ENCODE measurements around the gene IREB2. TPM values are rescaled to one million over a fixed set of nuclear protein-coding genes. Genes with fewer than 3 reads are reported as not detected.

IREB2 gene
- total and polyA plus RNA-seq, 2 of the 13 experiments (the other 11 are each of a cell fraction or from before 2014, with no cell fraction given): 24.2 to 30.4 TPM

DNA sequence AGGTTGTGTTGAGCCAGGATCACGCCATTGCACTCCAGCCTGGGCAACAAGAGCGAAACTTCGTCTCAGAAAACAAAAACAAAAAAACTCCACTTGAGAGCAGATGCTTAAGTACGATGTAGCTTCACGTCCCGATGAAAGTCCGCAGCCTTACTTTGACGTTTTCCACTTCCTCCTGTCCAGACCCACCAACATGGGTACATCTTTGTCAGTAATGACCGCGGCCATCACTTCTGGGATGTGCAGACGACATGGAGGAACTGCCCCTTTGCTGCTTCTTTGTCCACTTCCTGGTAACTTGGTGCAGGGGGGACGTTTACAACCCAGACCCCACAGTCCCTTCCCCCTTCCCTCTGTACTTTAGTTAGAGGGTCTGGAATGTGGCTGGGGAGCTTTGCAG lies 49.2 kb upstream of the IREB2 start:
- no peaks in the 10 kb centered on the region for H4K20me1 ChIP-seq (ENCODE audit: insufficient read depth, low read length)
- no peak for TF ChIP-seq SETDB1 (CRISPR knock-in tag; IDR thresholded peaks at IDR 0.05; ENCODE audit: borderline replicate concordance)
- TF ChIP-seq REXO4 (CRISPR knock-in tag; IDR thresholded peaks at IDR 0.05; ENCODE audit: borderline replicate concordance): no peak
- TF ChIP-seq ZNF772 (CRISPR knock-in tag; IDR thresholded peaks at IDR 0.05): no peak
- TF ChIP-seq ZNF34 (CRISPR knock-in tag; IDR thresholded peaks at IDR 0.05; ENCODE audit: borderline replicate concordance): no peak
- TF ChIP-seq FOXO1 (CRISPR knock-in tag; IDR thresholded peaks at IDR 0.05): no peak
- no peak for TF ChIP-seq ZNF143 (CRISPR knock-in tag; IDR thresholded peaks at IDR 0.05)
- TF ChIP-seq, protein P1, sequence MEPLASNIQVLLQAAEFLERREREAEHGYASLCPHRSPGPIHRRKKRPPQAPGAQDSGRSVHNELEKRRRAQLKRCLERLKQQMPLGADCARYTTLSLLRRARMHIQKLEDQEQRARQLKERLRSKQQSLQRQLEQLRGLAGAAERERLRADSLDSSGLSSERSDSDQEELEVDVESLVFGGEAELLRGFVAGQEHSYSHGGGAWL (CRISPR knock-in tag; IDR thresholded peaks at IDR 0.05): no peak
- TF ChIP-seq CBX1 (IDR thresholded peaks at IDR 0.05; ENCODE audit: low read depth): no peak
- no peak for TF ChIP-seq ISX (CRISPR knock-in tag; conservative IDR thresholded peaks at IDR 0.05)
- no peak for TF ChIP-seq ZFP82 (CRISPR knock-in tag; IDR thresholded peaks at IDR 0.05; ENCODE audit: borderline replicate concordance)
- intact Hi-C loops (cut with micrococcal nuclease; ENCODE audit: unreplicated experiment) (no loop called here), in situ Hi-C loops (cut with HindIII; ENCODE audit: extremely low pct_ligation_motif_present, low pct_unique_long_range_greater_than_20kb) (no loop called here)
- H3K9ac ChIP-seq (ENCODE audit: insufficient read depth, low read depth, low read length): no peak overlapping the region
- ATAC-seq: no peak
- no peak overlapping the region for H3K27ac ChIP-seq (ENCODE audit: extremely low read length, insufficient read depth, low read length)
- H3K79me2 ChIP-seq (ENCODE audit: insufficient read depth, low read length): no peaks in the 10 kb centered on the region
- no peak overlapping the region for H3K4me2 ChIP-seq (ENCODE audit: low read depth, low read length)
- FAIRE-seq: no peak
- DNase-seq (ENCODE audit: low spot score): no peak
- no peaks in the 10 kb centered on the region for H3K4me1 ChIP-seq (ENCODE audit: insufficient read depth, low read length)
- H3K36me3 ChIP-seq (replicated peaks in 1 of 2; ENCODE audit: control insufficient read depth in 1 of 2, insufficient read depth in 2 of 2, low read length in 2 of 2): no peaks in the 10 kb centered on the region
- H3K27me3 ChIP-seq (ENCODE audit: control insufficient read depth in 1 of 2, insufficient read depth in 2 of 2, low read length in 2 of 2): peaks cover 0 to 5% of the 10 kb centered on the region in 2 experiments; a peak in 1 of 5 replicates
- CTCF ChIA-PET (ENCODE audit: low intra/inter-chr PET ratio, low total read pairs): no interaction called here
- H2AFZ ChIP-seq (ENCODE audit: low read length): no peak overlapping the region
- no TSS peak for BruUV-seq (replicated peaks)
- POLR2A ChIA-PET: no interaction called here
- WGBS (ENCODE audit: low lambda C conversion rate): 73% methylated on average over 12 of the region's 12 CpGs
- H3K4me3 ChIP-seq (replicated peaks in 1 of 3; ENCODE audit: insufficient read depth in 1 of 3, low read depth in 2 of 3, low read length in 3 of 3): no peak overlapping the region
- H3K9me3 ChIP-seq (ENCODE audit: low read length): no peaks in the 10 kb centered on the region

DNA sequence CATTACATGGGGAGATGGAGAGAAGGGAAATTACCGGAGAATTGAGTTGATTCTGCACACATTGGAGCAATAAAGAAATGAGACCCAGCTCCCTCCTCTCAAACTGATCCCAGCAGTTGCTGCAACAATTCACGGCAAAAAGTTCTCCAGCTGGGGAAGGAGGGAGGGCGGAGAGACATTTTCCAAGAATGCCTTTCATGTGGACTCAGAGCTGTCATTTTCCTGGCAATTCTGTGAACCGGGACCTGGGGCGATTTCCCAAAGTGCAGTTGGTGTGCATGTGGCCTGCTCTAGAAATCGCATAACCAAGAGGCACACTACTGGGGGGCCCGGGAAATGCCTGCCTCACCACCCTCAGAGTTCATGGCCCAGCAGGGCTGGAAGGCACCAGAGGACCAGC lies 48.7 kb upstream of the IREB2 start:
- no peaks in the 10 kb centered on the region for H3K9me3 ChIP-seq (ENCODE audit: low read length)
- no peaks in the 10 kb centered on the region for H4K20me1 ChIP-seq (ENCODE audit: insufficient read depth, low read length)
- no peaks in the 10 kb centered on the region for H3K4me1 ChIP-seq (ENCODE audit: insufficient read depth, low read length)
- H3K27me3 ChIP-seq (ENCODE audit: control insufficient read depth in 1 of 2, insufficient read depth in 2 of 2, low read length in 2 of 2): peaks cover 0 to 5% of the 10 kb centered on the region in 2 experiments; a peak in 1 of 5 replicates
- ChIA-PET CTCF (ENCODE audit: low intra/inter-chr PET ratio, low total read pairs) (no interaction called here), POLR2A (no interaction called here)
- H3K4me3 ChIP-seq (replicated peaks in 1 of 3; ENCODE audit: insufficient read depth in 1 of 3, low read depth in 2 of 3, low read length in 3 of 3): no peak overlapping the region
- DNase-seq (ENCODE audit: low spot score) (no peak), ATAC-seq (no peak), FAIRE-seq (no peak)
- no TSS peak for BruUV-seq (replicated peaks)
- no peak overlapping the region for H3K9ac ChIP-seq (ENCODE audit: insufficient read depth, low read depth, low read length)
- no peaks in the 10 kb centered on the region for H3K79me2 ChIP-seq (ENCODE audit: insufficient read depth, low read length)
- H3K27ac ChIP-seq (ENCODE audit: extremely low read length, insufficient read depth, low read length): no peak overlapping the region
- in situ Hi-C loops (cut with HindIII; ENCODE audit: extremely low pct_ligation_motif_present, low pct_unique_long_range_greater_than_20kb): no loop called here
- H3K4me2 ChIP-seq (ENCODE audit: low read depth, low read length): no peak overlapping the region
- no peaks in the 10 kb centered on the region for H3K36me3 ChIP-seq (replicated peaks in 1 of 2; ENCODE audit: control insufficient read depth in 1 of 2, insufficient read depth in 2 of 2, low read length in 2 of 2)
- intact Hi-C loops (cut with micrococcal nuclease; ENCODE audit: unreplicated experiment): no loop called here
- H2AFZ ChIP-seq (ENCODE audit: low read length): no peak overlapping the region
- WGBS (ENCODE audit: low lambda C conversion rate): 8% methylated on average over 6 of the region's 7 CpGs
- TF ChIP-seq ZNF557 (CRISPR knock-in tag; IDR thresholded peaks at IDR 0.05): no peak
- TF ChIP-seq, protein P2, sequence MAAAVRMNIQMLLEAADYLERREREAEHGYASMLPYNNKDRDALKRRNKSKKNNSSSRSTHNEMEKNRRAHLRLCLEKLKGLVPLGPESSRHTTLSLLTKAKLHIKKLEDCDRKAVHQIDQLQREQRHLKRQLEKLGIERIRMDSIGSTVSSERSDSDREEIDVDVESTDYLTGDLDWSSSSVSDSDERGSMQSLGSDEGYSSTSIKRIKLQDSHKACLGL (CRISPR knock-in tag; IDR thresholded peaks at IDR 0.05): no peak
- TF ChIP-seq, protein P3, sequence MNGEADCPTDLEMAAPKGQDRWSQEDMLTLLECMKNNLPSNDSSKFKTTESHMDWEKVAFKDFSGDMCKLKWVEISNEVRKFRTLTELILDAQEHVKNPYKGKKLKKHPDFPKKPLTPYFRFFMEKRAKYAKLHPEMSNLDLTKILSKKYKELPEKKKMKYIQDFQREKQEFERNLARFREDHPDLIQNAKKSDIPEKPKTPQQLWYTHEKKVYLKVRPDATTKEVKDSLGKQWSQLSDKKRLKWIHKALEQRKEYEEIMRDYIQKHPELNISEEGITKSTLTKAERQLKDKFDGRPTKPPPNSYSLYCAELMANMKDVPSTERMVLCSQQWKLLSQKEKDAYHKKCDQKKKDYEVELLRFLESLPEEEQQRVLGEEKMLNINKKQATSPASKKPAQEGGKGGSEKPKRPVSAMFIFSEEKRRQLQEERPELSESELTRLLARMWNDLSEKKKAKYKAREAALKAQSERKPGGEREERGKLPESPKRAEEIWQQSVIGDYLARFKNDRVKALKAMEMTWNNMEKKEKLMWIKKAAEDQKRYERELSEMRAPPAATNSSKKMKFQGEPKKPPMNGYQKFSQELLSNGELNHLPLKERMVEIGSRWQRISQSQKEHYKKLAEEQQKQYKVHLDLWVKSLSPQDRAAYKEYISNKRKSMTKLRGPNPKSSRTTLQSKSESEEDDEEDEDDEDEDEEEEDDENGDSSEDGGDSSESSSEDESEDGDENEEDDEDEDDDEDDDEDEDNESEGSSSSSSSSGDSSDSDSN (CRISPR knock-in tag; IDR thresholded peaks at IDR 0.05): no peak
- TF ChIP-seq, protein P4, sequence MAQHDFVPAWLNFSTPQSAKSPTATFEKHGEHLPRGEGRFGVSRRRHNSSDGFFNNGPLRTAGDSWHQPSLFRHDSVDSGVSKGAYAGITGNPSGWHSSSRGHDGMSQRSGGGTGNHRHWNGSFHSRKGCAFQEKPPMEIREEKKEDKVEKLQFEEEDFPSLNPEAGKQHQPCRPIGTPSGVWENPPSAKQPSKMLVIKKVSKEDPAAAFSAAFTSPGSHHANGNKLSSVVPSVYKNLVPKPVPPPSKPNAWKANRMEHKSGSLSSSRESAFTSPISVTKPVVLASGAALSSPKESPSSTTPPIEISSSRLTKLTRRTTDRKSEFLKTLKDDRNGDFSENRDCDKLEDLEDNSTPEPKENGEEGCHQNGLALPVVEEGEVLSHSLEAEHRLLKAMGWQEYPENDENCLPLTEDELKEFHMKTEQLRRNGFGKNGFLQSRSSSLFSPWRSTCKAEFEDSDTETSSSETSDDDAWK (CRISPR knock-in tag; IDR thresholded peaks at IDR 0.05): no peak
- TF ChIP-seq, protein P5, sequence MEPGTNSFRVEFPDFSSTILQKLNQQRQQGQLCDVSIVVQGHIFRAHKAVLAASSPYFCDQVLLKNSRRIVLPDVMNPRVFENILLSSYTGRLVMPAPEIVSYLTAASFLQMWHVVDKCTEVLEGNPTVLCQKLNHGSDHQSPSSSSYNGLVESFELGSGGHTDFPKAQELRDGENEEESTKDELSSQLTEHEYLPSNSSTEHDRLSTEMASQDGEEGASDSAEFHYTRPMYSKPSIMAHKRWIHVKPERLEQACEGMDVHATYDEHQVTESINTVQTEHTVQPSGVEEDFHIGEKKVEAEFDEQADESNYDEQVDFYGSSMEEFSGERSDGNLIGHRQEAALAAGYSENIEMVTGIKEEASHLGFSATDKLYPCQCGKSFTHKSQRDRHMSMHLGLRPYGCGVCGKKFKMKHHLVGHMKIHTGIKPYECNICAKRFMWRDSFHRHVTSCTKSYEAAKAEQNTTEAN (CRISPR knock-in tag; conservative IDR thresholded peaks at IDR 0.05): no peak

All from HepG2 (cell line).